WERI-Rb-1 (cell line): ENCODE measurements around the gene SDHD.

Experiments
- DNase-seq: peaks from one replicate; pipeline ENCODE4 v3.0.0-alpha.2; 2020
- H3K27ac ChIP-seq: fragments of 250-450 bp; sonication (Bioruptor Pico); 2 replicates; pipeline ENCODE4 v1.5.1; 2020; ENCODE audit warnings: mild to moderate bottlenecking, moderate library complexity
- H3K27me3 ChIP-seq: fragments of 250-450 bp; sonication (Bioruptor Pico); 2 replicates; pipeline ENCODE4 v1.5.1; 2021; ENCODE audit warnings: mild to moderate bottlenecking, low read depth, moderate library complexity; ENCODE audit not compliant: insufficient read depth, severe bottlenecking
- H3K36me3 ChIP-seq: fragments of 250-450 bp; sonication (Bioruptor Pico); 2 replicates; pipeline ENCODE4 v1.5.1; 2020; ENCODE audit warnings: mild to moderate bottlenecking, moderate library complexity
- H3K4me3 ChIP-seq: 2 replicates; pipeline ENCODE4 v1.5.1; 2011; ENCODE audit warnings: low read depth, mild to moderate bottlenecking, control low read depth, low read length
- H3K9me3 ChIP-seq: fragments of 250-450 bp; sonication (Bioruptor Pico); 2 replicates; pipeline ENCODE4 v1.5.1; 2021; ENCODE audit warnings: mild to moderate bottlenecking, moderate library complexity; ENCODE audit not compliant: severe bottlenecking
- TF ChIP-seq, protein P1 (sequence below): IDR thresholded peaks from 2 replicates; pipeline ENCODE4 v1.5.1; 2011; ENCODE audit warnings: low read depth, mild to moderate bottlenecking, control low read depth, inconsistent platforms, low read length

The SDHD gene

DNA sequence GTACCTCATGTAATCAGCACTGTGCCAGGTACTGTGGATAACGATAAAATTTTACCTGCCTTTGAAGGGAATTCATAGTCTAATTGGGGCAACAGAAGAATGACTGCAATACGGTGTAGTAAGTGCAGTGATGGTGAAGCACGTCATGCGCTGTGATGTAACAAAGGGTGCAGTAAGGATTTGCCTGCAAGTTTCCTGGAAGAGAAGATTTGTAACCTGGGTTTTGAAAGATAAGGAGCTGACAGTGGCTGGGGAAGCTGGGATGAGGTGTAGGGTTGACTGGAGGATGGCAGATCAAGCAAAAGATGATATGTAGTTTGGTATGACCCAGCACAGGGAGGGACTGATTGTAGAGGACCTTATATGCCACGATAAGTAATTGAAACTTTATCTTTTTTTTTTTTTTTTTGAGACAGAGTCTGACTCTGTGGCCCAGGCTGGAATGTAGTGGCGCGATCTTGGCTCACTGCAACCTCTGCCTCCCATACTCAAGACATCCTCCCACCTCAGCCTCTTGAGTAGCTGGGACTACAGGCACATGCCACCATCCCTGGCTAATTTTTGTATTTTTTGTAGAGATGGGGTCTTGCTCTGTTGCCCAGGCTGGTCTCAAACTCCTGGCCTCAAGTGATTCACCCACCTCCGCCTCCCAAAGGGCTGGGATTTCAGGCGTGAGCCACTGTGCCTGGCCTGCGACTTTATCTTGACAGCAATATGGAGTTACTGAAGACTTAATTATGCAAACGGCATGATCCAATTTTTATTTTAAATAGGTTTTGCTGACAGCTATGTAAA, 11.3 kb downstream of the SDHD start:
- no peaks in the 10 kb centered on the region for H3K27me3 ChIP-seq
- peaks cover 26% of the 10 kb centered on the region for H3K36me3 ChIP-seq
- TF ChIP-seq, protein P1, sequence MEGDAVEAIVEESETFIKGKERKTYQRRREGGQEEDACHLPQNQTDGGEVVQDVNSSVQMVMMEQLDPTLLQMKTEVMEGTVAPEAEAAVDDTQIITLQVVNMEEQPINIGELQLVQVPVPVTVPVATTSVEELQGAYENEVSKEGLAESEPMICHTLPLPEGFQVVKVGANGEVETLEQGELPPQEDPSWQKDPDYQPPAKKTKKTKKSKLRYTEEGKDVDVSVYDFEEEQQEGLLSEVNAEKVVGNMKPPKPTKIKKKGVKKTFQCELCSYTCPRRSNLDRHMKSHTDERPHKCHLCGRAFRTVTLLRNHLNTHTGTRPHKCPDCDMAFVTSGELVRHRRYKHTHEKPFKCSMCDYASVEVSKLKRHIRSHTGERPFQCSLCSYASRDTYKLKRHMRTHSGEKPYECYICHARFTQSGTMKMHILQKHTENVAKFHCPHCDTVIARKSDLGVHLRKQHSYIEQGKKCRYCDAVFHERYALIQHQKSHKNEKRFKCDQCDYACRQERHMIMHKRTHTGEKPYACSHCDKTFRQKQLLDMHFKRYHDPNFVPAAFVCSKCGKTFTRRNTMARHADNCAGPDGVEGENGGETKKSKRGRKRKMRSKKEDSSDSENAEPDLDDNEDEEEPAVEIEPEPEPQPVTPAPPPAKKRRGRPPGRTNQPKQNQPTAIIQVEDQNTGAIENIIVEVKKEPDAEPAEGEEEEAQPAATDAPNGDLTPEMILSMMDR, result no peak
- H3K27ac ChIP-seq, result no peak overlapping the region
- no peak overlapping the region for H3K4me3 ChIP-seq
- DNase-seq, result no peak
- H3K9me3 ChIP-seq, result no peaks in the 10 kb centered on the region

DNA sequence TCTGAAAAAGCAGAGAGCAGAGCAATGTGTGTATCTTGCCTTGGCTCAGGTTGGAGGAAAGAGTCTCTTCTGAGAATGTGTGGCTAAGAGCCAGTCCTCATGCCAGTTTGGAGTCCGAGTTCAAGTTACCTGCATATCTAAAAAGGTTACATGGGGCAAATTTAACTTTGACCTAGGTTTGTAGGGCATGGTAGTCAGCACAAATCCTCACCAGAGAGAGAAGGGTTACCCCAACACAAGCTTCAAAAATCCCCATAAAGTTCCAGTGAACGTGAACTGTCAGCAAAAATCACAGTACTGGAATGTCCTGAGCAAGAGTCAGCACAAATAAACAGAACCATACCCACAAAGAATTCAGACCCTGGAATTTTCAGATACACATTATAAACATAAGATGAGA, 13.8 kb downstream of the SDHD start:
- H3K27ac ChIP-seq, result no peak overlapping the region
- H3K27me3 ChIP-seq, result no peaks in the 10 kb centered on the region
- TF ChIP-seq, protein P1, result no peak
- H3K36me3 ChIP-seq, result peaks cover 13% of the 10 kb centered on the region
- no peak overlapping the region for H3K4me3 ChIP-seq
- DNase-seq, result no peak
- H3K9me3 ChIP-seq, result no peaks in the 10 kb centered on the region

DNA sequence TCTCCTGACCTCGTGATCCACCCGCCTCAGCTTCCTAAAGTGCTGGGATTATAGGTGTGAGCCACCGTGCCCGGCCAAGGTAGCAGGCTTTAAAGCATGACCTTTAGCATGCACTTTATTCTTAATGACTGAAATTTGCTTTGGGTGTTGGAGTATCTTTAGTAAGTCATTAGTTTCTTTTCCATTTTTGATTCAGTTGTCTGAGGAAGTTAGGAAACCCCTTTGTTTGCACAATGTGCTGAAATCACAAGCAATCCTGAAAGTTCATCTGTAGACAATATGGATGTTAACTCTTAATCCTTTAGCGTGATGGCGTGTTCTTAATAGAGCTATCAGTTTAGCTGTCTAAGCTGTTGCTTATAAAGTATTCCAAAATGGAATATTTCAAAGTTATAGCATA, 16.8 kb downstream of the SDHD start:
- no peaks in the 10 kb centered on the region for H3K27me3 ChIP-seq

DNA sequence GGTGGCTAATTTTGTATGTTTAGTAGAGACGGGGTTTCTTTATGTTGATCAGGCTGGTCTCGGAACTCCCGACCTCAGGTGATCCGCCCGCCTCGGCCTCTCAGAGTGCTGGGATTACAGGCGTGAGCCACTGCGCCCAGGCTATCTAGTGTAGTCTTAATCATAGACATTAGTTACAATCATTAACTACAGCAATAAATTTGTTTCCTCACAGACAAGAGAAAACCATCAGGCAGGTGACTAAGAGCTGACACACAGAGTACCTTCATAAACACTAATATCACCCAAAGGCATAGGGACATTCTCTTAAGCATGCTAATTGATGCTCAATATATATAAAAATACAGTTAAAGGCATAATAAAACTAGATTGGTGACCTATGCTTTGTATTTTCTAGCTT, 19.4 kb downstream of the SDHD start:
- TF ChIP-seq, protein P1, result no peak
- Histone ChIP-seq H3K4me3 (no peak overlapping the region), H3K9me3 (no peaks in the 10 kb centered on the region), H3K36me3 (no peaks in the 10 kb centered on the region), H3K27me3 (no peaks in the 10 kb centered on the region), H3K27ac (no peak overlapping the region)
- DNase-seq, result no peak

More for the DNA sequence above, 16.8 kb downstream of the SDHD start:
- H3K9me3 ChIP-seq, result no peaks in the 10 kb centered on the region
- H3K4me3 ChIP-seq, result no peak overlapping the region
- H3K36me3 ChIP-seq, result no peaks in the 10 kb centered on the region
- H3K27ac ChIP-seq, result no peak overlapping the region
- no peak for DNase-seq
- TF ChIP-seq, protein P1, result no peak

DNA sequence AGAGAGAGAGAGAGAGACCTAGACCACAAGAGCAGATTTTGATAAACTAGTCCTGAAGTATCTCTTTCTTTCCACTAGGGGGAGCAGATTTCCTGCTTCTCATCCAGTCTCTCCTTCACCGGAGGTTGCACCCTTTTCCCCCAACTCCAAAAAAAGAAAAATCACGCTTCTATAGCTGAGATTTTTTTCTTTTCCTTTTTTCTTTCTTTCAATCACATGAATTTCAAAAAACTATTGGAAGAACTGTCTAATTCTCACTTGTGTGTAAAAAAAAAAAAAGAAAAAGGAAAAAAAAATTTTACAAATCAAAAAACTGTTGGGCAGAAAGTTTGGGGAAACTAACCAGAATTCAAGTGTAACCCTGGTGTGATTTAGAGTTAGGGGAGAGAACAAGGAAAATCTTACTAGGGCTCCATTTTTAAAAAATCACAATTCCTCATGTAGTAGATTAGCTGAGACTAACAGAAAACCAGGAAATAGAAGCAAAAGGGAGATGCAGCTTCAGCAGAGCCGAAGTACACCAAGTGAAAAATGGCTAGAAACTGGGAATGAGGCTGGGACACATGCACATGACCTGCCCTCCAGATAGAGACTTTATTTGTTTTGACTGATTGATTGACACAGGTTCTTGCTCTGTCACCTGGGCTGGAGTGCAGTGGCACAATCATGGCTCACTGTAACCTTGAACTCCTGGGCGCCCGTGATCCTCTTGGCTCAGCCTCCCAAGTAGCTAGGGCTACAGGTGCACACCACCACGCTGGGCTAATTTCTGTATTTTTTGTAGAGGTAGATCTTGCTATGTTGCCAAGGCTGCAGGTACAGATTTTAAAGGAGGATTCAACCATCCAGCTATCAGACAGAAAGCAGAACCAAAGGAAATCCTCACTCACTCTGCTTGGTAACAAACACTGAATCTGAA, 27.1 kb downstream of the SDHD start:
- no peak overlapping the region for H3K4me3 ChIP-seq
- no peaks in the 10 kb centered on the region for H3K9me3 ChIP-seq
- H3K27ac ChIP-seq, result no peak overlapping the region
- no peak for DNase-seq
- H3K36me3 ChIP-seq, result no peaks in the 10 kb centered on the region
- H3K27me3 ChIP-seq, result no peaks in the 10 kb centered on the region
- TF ChIP-seq, protein P1, result peak; percentile 71
